Measurements from ENCODE around the gene CHRNA5. TPM values are rescaled to one million over a fixed set of nuclear protein-coding genes. Genes with fewer than 3 reads are reported as not detected.
A peak's percentile ranks its signal among the peaks of the same experiment; 100 is the strongest.
"Not testable (repeated sequence)": the region's sequence is repeated elsewhere in the genome, so short reads cannot be mapped to it uniquely, and the experiment has no call there.

Gene CHRNA5
- total RNA-seq, 2 donors from 2014 or later, result 0.39 to 0.65 TPM

- no peaks in the 10 kb centered on the region for H3K9me3 ChIP-seq (ENCODE audit: control insufficient read depth, low read length, poor library complexity, severe bottlenecking)
- peaks cover 28% of the 10 kb centered on the region for H3K4me1 Mint-ChIP-seq
- DNase-seq (no peak), ATAC-seq (no peak)
- no peaks in the 10 kb centered on the region for H3K27me3 Mint-ChIP-seq
- peaks cover 6% of the 10 kb centered on the region for H3K36me3 Mint-ChIP-seq (ENCODE audit: low read depth)
- peak overlapping the region; percentile 73 for H3K4me3 Mint-ChIP-seq
- peak overlapping the region; percentile 98 for H3K27ac Mint-ChIP-seq
Measured at GRCh38 chr15:78542647-78543046, 22.7 kb upstream of the CHRNA5 start.

GRCh38 chr15:78550194-78550593, 15.1 kb upstream of the CHRNA5 start:
- no peak overlapping the region for H3K27ac Mint-ChIP-seq
- DNase-seq (no peak), ATAC-seq (no peak)
- H3K36me3 Mint-ChIP-seq (ENCODE audit: low read depth), result peaks cover 8% of the 10 kb centered on the region
- H3K27me3 Mint-ChIP-seq, result no peaks in the 10 kb centered on the region
- H3K4me1 Mint-ChIP-seq, result peaks cover 9% of the 10 kb centered on the region
- H3K9me3 ChIP-seq (ENCODE audit: control insufficient read depth, low read length, poor library complexity, severe bottlenecking), result no peaks in the 10 kb centered on the region
- H3K4me3 Mint-ChIP-seq, result no peak overlapping the region

- no peaks in the 10 kb centered on the region for H3K9me3 ChIP-seq (ENCODE audit: control insufficient read depth, low read length, poor library complexity, severe bottlenecking)
- H3K4me1 Mint-ChIP-seq, result peaks cover 9% of the 10 kb centered on the region
- no peaks in the 10 kb centered on the region for H3K27me3 Mint-ChIP-seq
- H3K4me3 Mint-ChIP-seq, result no peak overlapping the region
- no peak overlapping the region for H3K27ac Mint-ChIP-seq
- no peak for DNase-seq
- H3K36me3 Mint-ChIP-seq (ENCODE audit: low read depth), result peaks cover 8% of the 10 kb centered on the region
- no peak for ATAC-seq
Measured at GRCh38 chr15:78550815-78551214, 14.5 kb upstream of the CHRNA5 start.

- Mint-ChIP-seq H3K27ac (peak overlapping the region; percentile 37), H3K4me3 (no peak overlapping the region), H3K36me3 (ENCODE audit: low read depth) (peaks cover 8% of the 10 kb centered on the region), H3K27me3 (no peaks in the 10 kb centered on the region), H3K4me1 (peaks cover 9% of the 10 kb centered on the region)
- ATAC-seq (no peak), DNase-seq (no peak)
- no peaks in the 10 kb centered on the region for H3K9me3 ChIP-seq (ENCODE audit: control insufficient read depth, low read length, poor library complexity, severe bottlenecking)
Measured at GRCh38 chr15:78551902-78552301, 13.4 kb upstream of the CHRNA5 start.

- Mint-ChIP-seq H3K36me3 (ENCODE audit: low read depth) (peaks cover 10% of the 10 kb centered on the region), H3K27me3 (no peaks in the 10 kb centered on the region), H3K4me3 (no peak overlapping the region), H3K27ac (peak overlapping the region; percentile 37), H3K4me1 (peaks cover 9% of the 10 kb centered on the region)
- ATAC-seq (no peak), DNase-seq (no peak)
- no peaks in the 10 kb centered on the region for H3K9me3 ChIP-seq (ENCODE audit: control insufficient read depth, low read length, poor library complexity, severe bottlenecking)
Measured at GRCh38 chr15:78552597-78552996, 12.7 kb upstream of the CHRNA5 start.

GRCh38 chr15:78560201-78560600, 5.1 kb upstream of the CHRNA5 start:
- H3K4me1 Mint-ChIP-seq; H3K36me3 Mint-ChIP-seq (ENCODE audit: low read depth); H3K4me3 Mint-ChIP-seq; H3K9me3 ChIP-seq (ENCODE audit: control insufficient read depth, low read length, poor library complexity, severe bottlenecking); ATAC-seq; H3K27ac Mint-ChIP-seq; H3K27me3 Mint-ChIP-seq; DNase-seq: not testable (repeated sequence)

- Mint-ChIP-seq H3K36me3 (ENCODE audit: low read depth) (peaks cover 3% of the 10 kb centered on the region), H3K27me3 (peaks cover 5% of the 10 kb centered on the region)
- no peak for ATAC-seq
Measured at GRCh38 chr15:78561490-78561889, 3.8 kb upstream of the CHRNA5 start.

GRCh38 chr15:78563092-78563491, 2.2 kb upstream of the CHRNA5 start:
- ATAC-seq (no peak), DNase-seq (no peak)
- Mint-ChIP-seq H3K4me1 (peaks cover 18% of the 10 kb centered on the region), H3K27ac (no peak overlapping the region), H3K36me3 (ENCODE audit: low read depth) (no peaks in the 10 kb centered on the region), H3K4me3 (no peak overlapping the region), H3K27me3 (peaks cover 13% of the 10 kb centered on the region)
- H3K9me3 ChIP-seq (ENCODE audit: control insufficient read depth, low read length, poor library complexity, severe bottlenecking), result no peaks in the 10 kb centered on the region

More at GRCh38 chr15:78561490-78561889, 3.8 kb upstream of the CHRNA5 start:
- Mint-ChIP-seq H3K4me1 (peaks cover 15% of the 10 kb centered on the region), H3K4me3 (no peak overlapping the region), H3K27ac (no peak overlapping the region)
- no peaks in the 10 kb centered on the region for H3K9me3 ChIP-seq (ENCODE audit: control insufficient read depth, low read length, poor library complexity, severe bottlenecking)
- DNase-seq, result no peak

GRCh38 chr15:78564743-78565096, 600 bp upstream of the CHRNA5 start:
- no peaks in the 10 kb centered on the region for H3K36me3 Mint-ChIP-seq (ENCODE audit: low read depth)
- peak overlapping the region; percentile 96 for H3K4me3 Mint-ChIP-seq
- no peak for DNase-seq
- H3K27me3 Mint-ChIP-seq, result peaks cover 13% of the 10 kb centered on the region
- no peak for ATAC-seq
- H3K27ac Mint-ChIP-seq, result peak overlapping the region; percentile 39
- peaks cover 18% of the 10 kb centered on the region for H3K4me1 Mint-ChIP-seq
- H3K9me3 ChIP-seq (ENCODE audit: control insufficient read depth, low read length, poor library complexity, severe bottlenecking), result no peaks in the 10 kb centered on the region

- peak overlapping the region; percentile 96 for H3K4me3 Mint-ChIP-seq
- H3K4me1 Mint-ChIP-seq, result peaks cover 18% of the 10 kb centered on the region
- ATAC-seq (peak; percentile 29), DNase-seq (no peak)
- H3K27me3 Mint-ChIP-seq, result peaks cover 13% of the 10 kb centered on the region
- no peaks in the 10 kb centered on the region for H3K36me3 Mint-ChIP-seq (ENCODE audit: low read depth)
- H3K9me3 ChIP-seq (ENCODE audit: control insufficient read depth, low read length, poor library complexity, severe bottlenecking), result no peaks in the 10 kb centered on the region
- H3K27ac Mint-ChIP-seq, result peak overlapping the region; percentile 39
Measured at GRCh38 chr15:78565951-78566774, 843 bp downstream of the CHRNA5 start.

- Mint-ChIP-seq H3K27me3 (peaks cover 13% of the 10 kb centered on the region), H3K4me3 (peak overlapping the region; percentile 15), H3K36me3 (ENCODE audit: low read depth) (no peaks in the 10 kb centered on the region), H3K4me1 (peaks cover 16% of the 10 kb centered on the region), H3K27ac (no peak overlapping the region)
- DNase-seq, result no peak
- ATAC-seq, result no peak
- H3K9me3 ChIP-seq (ENCODE audit: control insufficient read depth, low read length, poor library complexity, severe bottlenecking), result no peaks in the 10 kb centered on the region
Measured at GRCh38 chr15:78567531-78567930, 2.2 kb downstream of the CHRNA5 start.

GRCh38 chr15:78570710-78571109, 5.4 kb downstream of the CHRNA5 start:
- Mint-ChIP-seq H3K27ac (no peak overlapping the region), H3K4me3 (no peak overlapping the region), H3K4me1 (peaks cover 10% of the 10 kb centered on the region), H3K36me3 (ENCODE audit: low read depth) (no peaks in the 10 kb centered on the region), H3K27me3 (peaks cover 13% of the 10 kb centered on the region)
- no peak for ATAC-seq
- no peak for DNase-seq
- no peaks in the 10 kb centered on the region for H3K9me3 ChIP-seq (ENCODE audit: control insufficient read depth, low read length, poor library complexity, severe bottlenecking)

- ATAC-seq, result no peak
- Mint-ChIP-seq H3K4me3 (no peak overlapping the region), H3K27me3 (peaks cover 9% of the 10 kb centered on the region), H3K36me3 (ENCODE audit: low read depth) (no peaks in the 10 kb centered on the region), H3K27ac (no peak overlapping the region), H3K4me1 (peaks cover 5% of the 10 kb centered on the region)
- DNase-seq, result no peak
- H3K9me3 ChIP-seq (ENCODE audit: control insufficient read depth, low read length, poor library complexity, severe bottlenecking), result no peaks in the 10 kb centered on the region
Measured at GRCh38 chr15:78571382-78571781, 6.1 kb downstream of the CHRNA5 start.

GRCh38 chr15:78573416-78573815, 8.1 kb downstream of the CHRNA5 start:
- no peak overlapping the region for H3K27ac Mint-ChIP-seq
- no peaks in the 10 kb centered on the region for H3K36me3 Mint-ChIP-seq (ENCODE audit: low read depth)
- no peak for DNase-seq
- ATAC-seq, result no peak
- H3K9me3 ChIP-seq (ENCODE audit: control insufficient read depth, low read length, poor library complexity, severe bottlenecking), result no peaks in the 10 kb centered on the region
- no peaks in the 10 kb centered on the region for H3K27me3 Mint-ChIP-seq
- no peaks in the 10 kb centered on the region for H3K4me1 Mint-ChIP-seq
- no peak overlapping the region for H3K4me3 Mint-ChIP-seq
